GM18951 (cell line): Measurements from ENCODE around the gene COL26A1.
"Not testable (repeated sequence)": the region's sequence is repeated elsewhere in the genome, so short reads cannot be mapped to it uniquely, and the experiment has no call there.

Experiments used
- POLR2A ChIP-seq: IDR thresholded peaks from 4 replicates; pipeline ENCODE4 v1.6.1; 2011; ENCODE audit warnings: mild to moderate bottlenecking; ENCODE audit not compliant: insufficient read length, insufficient read depth; ENCODE audit errors: extremely low read depth
- in situ Hi-C: fragments of 300-500 bp; cut with MboI; formaldehyde crosslinking; loops from one replicate; pipeline ENCODE4 v1.12.0; 2022; ENCODE audit warnings: low sequenced_read_pairs, mixed read lengths, inconsistent platforms; ENCODE audit not compliant: unreplicated experiment

COL26A1 gene

GRCh38 chr7:101465576-101466196 is 103.0 kb downstream of the COL26A1 start:
- TF ChIP-seq POLR2A: no peak
- in situ Hi-C loops: no loop called here

GRCh38 chr7:101466871-101467270 is 104.2 kb downstream of the COL26A1 start:
- no peak for TF ChIP-seq POLR2A
- in situ Hi-C loops: no loop called here

- in situ Hi-C loops: no loop called here
- TF ChIP-seq POLR2A: no peak
Observed at GRCh38 chr7:101468546-101469275, 106.0 kb downstream of the COL26A1 start.

- in situ Hi-C loops: no loop called here
- no peak for TF ChIP-seq POLR2A
Observed at GRCh38 chr7:101470668-101471487, 108.2 kb downstream of the COL26A1 start.

GRCh38 chr7:101474178-101474577 is 111.5 kb downstream of the COL26A1 start:
- in situ Hi-C loops: no loop called here
- no peak for TF ChIP-seq POLR2A

- in situ Hi-C loops: not testable (repeated sequence)
Observed at GRCh38 chr7:101475691-101476090, 113.0 kb downstream of the COL26A1 start.

GRCh38 chr7:101479217-101479616 is 116.5 kb downstream of the COL26A1 start:
- TF ChIP-seq POLR2A: no peak
- in situ Hi-C loops: no loop called here

GRCh38 chr7:101486056-101486432 is 123.4 kb downstream of the COL26A1 start:
- in situ Hi-C loops: not testable (repeated sequence)

- no peak for TF ChIP-seq POLR2A
- in situ Hi-C loops: no loop called here
Observed at GRCh38 chr7:101486433-101487104, 123.9 kb downstream of the COL26A1 start.

GRCh38 chr7:101487105-101487458 is 124.4 kb downstream of the COL26A1 start:
- TF ChIP-seq POLR2A: no peak

GRCh38 chr7:101487753-101488152 is 125.1 kb downstream of the COL26A1 start:
- in situ Hi-C loops: no loop called here
- no peak for TF ChIP-seq POLR2A

More at GRCh38 chr7:101487105-101487458, 124.4 kb downstream of the COL26A1 start:
- in situ Hi-C loops: no loop called here

GRCh38 chr7:101488826-101489572 is 126.3 kb downstream of the COL26A1 start:
- in situ Hi-C loops: no loop called here
- no peak for TF ChIP-seq POLR2A

GRCh38 chr7:101490439-101490838 is 127.8 kb downstream of the COL26A1 start:
- in situ Hi-C loops: not testable (repeated sequence)

GRCh38 chr7:101491442-101491841 is 128.8 kb downstream of the COL26A1 start:
- in situ Hi-C loops: not testable (repeated sequence)
